Activated T-cell treated with anti-CD3 and anti-CD28 coated beads, Interleukin-2, amount 50 U/mL, for 1 hour (primary cell): Measurements from ENCODE around the gene PLA2G12A.

Experiments
- DNase-seq: peaks from one replicate; pipeline ENCODE4 v3.0.0-alpha.2; 2020

The PLA2G12A gene

DNA sequence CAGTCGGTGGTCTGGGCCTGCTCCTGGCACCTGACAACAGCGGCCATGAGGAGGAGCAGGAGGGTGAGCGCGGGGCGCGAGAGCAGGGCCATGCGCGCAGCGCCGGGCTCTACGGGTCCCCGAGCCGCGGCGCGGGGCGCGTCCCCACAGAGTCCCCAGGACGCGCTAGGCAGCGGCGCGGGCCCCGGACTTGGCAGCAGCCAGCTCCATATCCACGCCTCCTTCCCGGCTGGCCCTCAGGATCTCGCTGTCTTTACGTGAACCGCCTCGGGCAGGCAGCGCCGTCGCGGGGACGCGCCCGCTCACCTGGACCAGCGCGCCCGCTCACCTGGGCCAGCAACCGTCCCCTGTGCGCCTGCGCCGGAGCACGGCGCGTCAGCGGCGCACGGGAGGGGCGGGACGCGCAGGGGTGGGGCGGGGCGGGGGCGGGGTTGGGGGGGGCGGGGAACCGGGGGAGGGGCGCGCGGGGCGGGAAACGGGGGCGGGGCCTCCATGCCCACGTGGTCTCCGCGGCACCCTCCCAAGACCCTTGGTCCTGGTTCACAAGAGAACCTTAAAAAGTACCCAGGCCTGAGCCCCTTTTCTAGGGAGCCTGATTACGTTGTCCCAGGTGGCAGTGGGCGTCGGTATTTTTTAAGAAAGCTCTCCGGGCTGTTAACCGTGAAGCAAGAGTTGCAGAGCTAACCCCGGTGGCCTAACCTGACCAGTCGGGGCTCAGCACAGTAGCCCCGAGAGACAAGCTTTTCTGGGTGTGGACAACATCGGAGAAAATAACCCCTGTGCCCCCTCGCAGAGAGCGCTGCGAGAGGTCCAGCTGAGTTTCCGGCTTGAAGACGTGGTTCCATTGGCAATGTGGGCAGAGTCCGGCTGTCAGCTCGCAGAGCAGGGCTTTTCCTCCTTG is at the start of gene PLA2G12A:
Gene PLA2G12A, minus strand, starts transcription at position 353 of the 901 bp plus-strand sequence. Its CDS starts 261 bp downstream, at position 92.
- DNase-seq = peak; percentile 87

DNA sequence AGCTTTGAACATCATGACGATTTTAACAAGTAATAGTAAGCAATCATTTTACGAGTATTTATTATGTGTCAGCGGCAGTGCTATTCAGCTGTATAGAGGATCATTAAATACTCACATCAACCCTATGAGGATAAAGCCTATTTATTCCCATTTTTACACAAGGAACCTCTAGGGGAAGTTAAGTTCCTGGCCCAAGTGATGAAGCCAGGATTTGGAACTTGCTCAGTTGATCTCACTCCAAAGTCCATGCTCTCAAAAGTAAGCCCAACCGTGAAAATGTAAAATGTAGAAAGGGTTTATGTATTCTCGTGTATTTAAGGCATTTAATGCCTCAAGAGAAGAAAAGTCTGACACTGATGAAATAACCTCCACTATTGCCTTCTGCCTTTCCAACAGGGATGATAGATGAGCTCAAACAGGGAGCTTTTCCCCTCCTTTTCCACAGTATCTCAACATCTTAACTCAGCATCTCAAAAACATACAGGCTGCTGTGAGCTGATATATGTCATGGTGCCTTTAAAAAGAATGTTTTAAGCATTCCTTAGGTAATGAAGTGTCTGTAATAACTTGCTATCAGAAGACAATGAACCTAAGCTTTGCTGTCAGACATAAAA is 35.0 kb upstream of the PLA2G12A start:
- no peak for DNase-seq

DNA sequence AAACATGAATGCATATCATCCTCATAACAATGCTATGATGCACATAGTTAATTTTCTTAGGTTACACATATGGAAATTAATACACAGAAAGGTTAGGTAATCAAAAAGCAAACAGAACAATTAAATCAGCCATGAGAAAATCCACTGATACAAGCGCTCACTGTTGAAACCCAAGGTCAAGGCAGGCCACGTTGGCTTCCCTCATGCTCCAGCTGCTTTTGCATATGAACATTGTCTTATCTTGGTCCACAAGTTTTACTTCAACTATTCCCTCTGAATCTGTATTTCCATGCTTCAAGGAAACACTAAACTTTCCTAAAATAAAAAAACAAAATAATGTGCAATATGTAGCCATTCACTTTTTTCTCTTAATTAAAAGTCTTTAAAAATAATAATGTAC is 34.5 kb upstream of the PLA2G12A start:
- no peak for DNase-seq

DNA sequence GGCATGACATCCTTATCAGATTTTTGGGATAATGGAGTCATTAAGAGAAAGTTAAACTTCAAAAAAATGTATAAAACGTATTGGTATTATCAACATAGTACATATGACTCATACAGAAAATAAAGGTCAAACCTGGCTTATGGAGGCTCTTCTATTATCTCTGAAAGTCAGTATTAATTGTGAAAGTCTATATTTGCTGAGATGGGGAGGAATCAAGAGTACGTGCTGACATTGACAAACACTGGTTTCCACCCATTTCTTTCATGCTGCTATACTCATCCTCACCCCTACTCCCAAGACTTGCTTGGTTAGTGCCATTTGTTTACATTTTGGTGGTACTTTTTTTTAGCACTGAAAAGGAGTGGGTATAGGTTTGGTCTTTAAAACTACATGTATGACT is 30.8 kb upstream of the PLA2G12A start:
- no peak for DNase-seq

DNA sequence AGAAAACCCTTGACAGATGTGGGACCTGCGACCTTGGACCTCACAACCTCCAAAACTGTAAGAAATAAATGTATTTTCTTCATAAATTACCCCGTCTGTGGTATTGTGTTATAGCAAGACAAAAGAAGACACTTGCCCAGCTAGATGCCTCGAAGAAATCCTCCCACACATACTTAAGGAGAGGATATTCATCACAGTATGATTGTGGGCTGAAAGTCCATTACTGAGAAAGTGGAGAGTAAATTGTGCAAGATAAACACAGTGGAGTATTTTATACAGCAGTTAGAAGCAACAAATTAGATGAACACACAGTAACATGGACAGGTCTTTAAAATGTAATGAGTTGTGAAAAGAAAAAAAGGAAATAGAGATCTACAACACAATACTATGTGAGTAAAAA is 25.8 kb upstream of the PLA2G12A start:
- no peak for DNase-seq

DNA sequence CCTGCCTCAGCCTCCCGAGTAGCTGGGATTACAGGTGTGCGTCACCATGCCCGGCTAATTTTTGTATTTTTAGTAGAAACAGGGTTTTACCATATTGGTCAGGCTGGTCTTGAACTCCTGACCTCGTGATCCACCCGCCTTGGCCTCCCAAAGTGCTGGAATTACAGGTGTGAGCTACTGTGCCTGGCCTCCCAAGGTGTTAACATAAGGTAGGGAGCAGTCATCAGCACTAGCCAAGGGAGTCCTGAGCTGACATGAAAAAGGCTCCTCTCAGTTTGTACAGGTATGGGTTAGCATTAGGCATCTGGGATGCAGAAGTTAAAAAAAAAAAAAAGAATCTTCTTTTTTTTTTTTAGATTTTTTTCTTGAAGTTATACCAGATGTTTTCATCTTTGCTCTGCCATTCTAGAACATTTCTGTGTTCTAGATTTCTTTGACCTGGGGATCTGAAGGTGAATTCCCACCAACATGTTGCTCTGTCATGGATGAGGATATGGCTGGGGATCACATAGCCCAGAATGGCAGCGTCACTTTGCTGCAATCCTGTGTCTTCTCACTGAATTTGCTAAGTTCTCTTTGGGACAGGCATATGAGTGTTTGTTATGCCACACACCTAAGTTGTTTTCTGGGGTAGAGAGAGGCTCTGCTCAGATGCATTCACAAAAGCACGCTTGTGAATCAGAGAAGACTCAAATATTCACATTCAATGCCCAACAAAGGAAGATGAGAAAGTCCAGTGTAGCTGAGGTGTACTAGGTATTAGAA is 24.4 kb upstream of the PLA2G12A start:
- no peak for DNase-seq

DNA sequence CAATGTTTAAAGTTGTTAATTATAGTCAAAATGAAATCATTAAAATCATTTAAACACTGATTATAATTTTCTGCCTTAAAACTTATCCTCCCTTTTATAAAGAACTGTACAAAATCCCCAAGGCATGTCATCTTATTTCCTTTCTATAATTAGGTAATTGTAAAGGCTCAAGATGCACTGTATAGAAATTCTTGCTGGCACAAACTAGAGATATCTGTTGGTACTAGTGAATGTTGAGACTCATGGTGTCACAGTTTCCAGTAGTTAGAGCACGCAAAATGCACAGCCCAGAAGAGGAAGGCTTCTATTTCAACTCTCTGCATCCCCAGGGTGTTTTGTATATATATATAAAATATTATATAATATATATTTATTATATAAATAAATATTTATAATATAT is 22.7 kb upstream of the PLA2G12A start:
- no peak for DNase-seq

DNA sequence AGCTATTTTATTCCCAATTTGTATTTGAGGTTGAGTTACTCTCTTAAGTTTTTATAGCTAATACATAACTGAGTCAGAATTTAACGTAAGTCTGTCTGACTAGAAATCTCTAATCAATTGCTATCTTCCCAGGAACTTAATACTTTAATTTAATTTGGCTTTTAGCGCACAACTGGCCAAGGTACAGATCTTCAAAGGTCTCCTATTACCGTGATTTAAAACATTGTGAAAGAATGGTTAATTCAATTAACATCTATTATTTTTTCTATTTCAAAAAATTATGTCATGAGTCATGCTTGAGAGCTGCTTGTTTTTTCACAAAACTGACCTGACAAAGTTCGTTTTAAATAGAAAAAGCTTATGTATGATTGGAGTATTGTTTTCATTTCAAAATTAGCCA is 22.0 kb upstream of the PLA2G12A start:
- DNase-seq = no peak

DNA sequence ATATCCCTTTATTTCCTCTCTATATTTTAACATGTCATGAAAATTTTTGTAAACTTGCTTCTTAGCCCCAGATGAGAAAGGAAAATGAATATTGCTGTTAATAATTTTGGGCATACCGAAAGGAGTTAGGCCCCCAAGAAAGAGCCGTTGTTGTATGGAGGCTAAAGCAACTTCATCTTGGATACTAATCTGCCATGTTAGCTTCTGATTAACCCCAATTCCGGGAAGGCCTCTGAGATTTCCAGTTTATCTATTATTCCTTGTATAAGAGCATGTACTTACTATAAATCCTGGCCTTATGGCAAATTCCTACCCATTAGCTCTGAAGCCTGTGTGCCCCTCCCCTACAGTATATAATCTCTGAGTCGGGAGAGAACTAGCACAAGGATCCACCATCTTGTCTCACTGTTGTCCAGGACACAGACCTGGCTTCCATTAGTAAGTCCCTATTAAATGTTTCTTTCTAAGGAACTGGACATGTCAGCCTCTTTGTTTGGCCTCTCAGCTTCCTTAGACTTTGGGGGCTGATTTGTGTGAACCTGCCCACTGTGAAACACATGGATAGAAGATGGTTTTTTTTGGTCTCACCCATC is 20.9 kb upstream of the PLA2G12A start:
- DNase-seq = no peak

DNA sequence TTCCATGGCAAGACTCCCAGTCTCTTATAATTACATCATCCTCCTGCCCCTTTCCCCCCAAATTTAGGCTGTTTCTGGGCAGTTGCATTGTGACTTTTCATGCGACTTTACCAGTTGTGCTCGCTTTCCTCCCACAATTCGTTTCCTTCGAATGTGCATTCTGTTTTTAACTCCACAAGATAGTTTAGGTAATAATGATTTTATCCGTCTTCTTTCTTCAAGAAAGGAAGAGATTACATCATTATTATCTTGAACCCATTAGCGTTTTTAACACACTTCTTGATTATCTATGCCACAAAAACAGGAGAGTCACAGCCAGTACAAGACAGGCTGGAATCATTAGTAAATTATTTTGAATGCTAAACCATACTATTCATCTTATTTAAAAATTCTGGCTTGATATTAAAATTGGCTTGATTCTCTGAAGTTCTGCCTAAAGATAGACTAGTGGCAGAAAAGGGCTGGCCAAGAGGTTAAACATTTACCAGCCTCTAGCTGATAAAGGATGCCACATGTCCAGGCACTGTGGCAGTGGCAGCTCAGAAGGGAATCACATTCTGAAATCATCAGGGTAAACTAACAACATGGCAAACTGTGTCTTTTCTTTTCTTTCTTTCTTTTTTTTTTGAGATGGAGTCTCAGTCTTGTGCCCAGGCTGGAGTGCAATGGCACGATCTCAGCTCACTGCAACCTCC is 19.7 kb upstream of the PLA2G12A start:
- no peak for DNase-seq

DNA sequence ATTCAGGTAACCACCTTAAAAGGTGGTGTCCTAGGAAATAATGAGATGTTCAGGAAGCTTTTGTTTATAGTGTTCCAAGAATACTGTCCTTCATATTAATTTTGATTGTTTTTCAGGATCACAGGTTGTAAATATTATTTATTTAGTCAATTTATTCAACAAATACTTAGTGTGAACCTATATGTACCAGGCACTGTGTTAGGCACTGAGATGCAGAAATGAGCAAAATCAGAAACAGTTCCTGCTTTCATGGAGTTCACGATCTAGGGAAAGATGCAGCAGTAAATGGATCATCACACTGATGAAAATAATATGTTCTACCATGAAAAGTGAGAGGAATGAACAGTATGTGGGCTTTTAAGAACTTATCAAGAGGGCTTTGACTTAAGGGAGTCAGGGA is 18.2 kb upstream of the PLA2G12A start:
- no peak for DNase-seq

DNA sequence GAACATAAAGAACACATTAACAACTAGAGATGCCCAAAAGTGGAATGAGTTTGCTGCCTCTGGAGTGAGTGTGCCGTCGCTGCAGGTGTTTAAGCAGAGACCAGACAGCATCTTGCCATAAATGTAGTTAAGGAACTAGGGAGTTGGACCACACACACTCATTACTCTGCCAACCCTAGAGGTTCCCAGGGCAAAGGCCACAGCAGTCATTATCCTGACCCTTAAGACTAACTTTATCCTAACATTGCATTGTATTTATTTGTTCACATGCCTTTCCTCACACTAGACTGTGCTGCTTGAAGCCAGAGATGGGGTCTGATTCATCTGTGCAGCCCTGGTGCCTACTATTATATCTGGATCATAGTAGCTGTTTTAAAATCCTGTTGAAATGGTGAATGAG is 16.9 kb upstream of the PLA2G12A start:
- DNase-seq = no peak

DNA sequence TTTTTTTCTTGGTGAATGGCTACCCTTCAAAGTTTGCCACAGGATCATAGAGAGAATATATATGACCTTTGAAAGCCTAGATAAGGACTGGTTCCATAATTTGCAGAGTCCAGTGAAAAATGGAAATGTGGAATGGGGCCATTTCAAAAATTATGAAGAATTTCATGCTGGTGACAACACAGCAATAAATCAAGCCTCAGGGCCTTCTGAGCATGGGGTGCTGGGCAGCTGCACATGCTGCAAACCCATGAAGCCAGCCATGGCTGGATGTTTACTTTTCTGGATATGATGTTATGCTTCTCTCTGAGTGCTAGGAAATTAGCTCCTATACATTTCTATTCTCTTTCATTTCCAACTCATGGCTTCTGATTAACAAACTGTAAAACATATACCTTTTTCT is 16.0 kb upstream of the PLA2G12A start:
- no peak for DNase-seq

DNA sequence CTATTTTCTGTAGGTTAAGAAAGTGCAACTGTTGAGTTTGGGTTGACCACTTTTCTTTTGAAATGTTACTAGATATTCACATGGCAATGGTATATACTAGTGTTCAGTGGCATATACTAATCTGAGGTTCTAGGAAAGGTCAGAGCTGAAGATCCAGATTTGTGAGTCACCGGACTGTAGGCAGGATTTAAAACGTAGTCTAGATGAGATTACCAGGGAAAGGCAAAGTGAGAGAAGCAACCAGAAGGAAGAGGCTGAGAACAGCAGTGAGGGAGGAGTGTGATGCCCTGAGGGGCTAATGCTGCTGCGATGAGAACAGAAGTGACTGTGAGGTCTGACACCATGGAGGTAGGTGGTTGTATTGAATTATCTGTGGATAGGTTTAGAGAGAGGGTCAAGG is 9.7 kb upstream of the PLA2G12A start:
- no peak for DNase-seq

DNA sequence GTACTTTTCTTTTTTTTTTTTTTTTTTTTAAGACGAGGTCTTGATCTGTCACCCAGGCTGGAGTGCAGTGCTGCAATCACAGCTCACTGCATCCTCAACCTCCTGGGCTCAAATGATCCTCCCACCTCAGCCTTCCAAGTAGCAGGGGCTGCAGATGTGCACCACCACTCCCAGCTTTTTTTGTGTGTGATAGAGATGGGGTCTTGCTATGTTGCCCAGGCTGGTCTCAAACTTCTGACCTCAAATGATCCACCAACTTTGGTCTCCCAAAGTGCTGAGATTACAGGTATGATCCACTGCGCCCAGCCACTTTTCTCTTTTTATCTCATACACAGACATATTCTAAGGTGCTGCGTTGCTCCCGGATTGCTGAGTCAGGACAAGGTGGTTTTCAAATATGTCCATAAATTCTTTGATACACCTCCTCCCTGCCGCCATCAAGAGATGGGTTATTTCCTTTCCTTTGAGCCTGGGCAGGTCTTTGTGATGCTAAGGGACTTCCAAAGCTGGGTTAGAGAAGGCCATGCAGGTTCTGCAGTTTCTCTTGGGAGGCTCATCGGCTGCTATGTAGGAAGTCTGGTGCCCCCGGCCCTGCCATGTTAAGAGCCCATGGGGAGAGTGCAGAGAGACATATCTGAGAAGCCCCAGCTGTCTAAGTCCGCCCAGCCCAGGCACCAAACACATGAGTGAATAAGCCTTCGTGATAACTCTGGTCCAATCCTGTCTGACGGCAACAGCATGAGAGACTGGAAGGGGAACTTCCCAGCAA is 8.4 kb upstream of the PLA2G12A start:
- no peak for DNase-seq

DNA sequence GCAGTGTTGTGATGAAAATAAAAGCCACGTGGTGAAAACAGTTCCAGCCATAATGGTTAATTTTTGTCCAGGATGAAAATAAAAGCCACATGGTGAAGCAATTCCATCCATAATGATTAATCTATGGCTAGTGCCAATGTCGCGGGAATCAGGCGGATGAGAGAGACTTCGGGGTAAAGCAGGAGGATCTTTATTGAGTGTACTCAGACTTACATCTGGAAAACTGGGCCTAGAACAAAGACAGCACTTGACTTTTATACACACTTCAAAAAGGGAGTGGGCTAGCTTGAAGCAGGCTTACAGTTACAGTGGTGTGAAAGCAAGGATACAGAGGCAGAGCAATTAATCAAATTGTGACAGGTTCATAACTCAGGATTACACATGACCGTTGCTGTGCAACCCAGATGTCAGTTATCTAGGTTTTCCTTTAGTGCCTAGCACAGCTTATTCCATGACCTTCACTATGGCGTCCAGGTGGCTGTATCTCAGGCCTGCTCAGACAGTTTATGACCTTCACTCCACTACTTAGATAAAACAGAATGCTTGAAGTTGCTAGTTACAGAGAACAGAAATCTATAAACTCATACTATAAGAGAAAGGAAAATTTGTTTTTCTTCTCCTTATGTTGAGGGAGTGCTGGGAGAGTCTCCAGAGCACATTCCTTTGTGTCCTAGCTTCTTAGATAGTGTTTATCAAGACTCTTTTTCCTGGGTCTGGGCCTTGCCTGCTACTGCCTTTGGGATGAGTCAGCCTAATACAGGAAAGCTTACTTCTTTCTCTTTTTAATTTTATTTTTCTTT is 5.9 kb upstream of the PLA2G12A start:
- DNase-seq = no peak

DNA sequence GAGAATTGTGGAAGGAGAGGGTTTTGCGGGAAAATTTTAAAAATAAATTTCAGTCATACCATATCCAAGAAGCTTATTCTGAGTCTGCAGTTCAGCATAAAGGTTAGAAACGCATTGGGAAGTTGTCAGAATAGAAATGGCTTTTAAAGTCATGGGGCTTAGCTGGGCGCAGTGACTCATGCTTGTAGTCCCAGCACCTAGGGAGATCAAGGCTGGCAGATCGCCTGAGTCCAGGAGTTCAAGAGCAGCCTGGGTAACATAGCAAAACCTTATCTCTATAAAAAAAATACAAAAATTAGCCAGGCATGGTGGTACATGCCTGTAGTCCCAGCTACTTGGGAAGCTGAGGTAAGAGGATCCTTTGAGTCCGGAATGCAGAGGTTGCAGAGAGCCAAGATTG is 3.9 kb upstream of the PLA2G12A start:
- DNase-seq = no peak

DNA sequence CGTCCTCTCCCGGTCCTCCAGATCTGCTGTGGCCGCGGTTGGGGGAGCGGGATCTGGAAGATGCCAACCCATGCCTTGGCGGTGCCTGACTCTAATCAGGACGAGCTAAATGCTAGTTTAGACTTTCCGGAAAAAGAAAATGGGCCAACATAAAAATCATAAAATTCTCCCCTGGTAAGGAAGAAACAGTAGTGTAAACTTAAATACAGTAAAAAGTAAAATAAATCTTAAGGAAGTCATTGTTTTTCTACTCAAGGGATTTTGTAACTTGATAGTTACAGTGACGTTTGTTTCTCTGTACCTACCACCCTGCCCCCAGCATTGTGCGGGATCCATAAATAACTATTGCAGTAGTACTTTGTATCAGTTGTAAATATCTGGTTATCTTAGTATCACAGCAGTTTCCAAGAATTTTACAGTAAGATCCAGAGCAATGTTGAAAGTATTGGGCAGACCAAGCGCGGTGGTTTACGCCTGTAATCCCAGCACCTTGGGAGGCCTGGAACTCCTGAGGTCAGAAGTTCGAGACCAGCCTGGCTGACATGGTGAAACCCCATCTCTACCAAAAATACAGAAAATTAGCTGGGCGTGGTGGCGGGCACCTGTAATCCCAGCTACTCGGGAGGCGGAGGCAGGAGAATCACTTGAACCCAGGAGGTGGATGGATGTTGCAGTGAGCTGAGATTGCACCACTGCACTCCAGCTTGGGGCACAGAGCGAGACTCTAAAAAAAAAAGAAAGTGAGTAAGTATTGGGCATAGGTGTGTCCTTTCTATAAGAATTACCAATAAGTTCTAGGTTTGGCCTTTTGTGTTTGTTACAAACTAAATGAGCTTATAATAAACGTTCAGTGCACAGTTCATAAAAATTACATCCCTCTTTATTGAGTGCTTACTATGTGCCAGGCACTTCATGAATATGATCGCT is 1.0 kb upstream of the PLA2G12A start:
- no peak for DNase-seq

DNA sequence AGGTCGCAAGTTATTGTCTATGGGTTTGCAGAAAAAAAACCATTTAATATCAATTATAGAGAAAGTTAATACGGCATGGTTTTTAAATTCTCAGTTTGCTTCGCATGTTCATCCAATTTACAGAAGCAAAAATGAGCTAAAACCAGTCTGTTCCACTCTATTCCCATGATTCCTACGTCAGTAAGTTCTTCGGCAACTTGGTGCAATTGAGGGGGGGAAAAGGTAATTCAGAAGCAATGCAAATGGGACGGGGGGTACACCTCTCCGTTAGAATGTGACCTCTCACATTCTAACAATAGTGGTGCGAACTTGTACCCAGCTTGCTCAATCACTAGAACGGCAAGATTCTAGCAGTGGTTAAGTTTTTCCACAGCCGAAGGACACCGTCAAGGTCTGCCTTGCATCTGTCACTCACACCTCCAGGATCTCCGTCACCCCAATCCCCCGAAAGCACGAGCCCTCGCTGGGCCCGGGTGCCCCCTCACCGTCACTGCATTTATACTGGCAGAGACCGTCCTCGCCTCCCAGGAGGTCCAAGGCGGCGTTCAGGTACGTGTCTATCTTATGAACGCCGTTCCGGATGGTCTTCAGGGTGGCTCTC is 653 bp downstream of the PLA2G12A start:
- DNase-seq = no peak
